ENCODE results near the gene NR6A1. TPM values are rescaled to one million over a fixed set of nuclear protein-coding genes. Genes with fewer than 3 reads are reported as not detected.

Gene NR6A1
- total and polyA plus RNA-seq, 2 experiments from 2014 or later = 0.16 TPM; not detected in 1

- no peaks in the 10 kb centered on the region for H4K20me1 ChIP-seq (ENCODE audit: insufficient read depth)
- DNase-seq = no peak
- H3K9ac ChIP-seq = no peak overlapping the region
- no peaks in the 10 kb centered on the region for H3K36me3 ChIP-seq (ENCODE audit: low read depth)
- 80 to 85% methylated on average over 37 of the region's 40 CpGs for WGBS, 2 experiments (ENCODE audit: low coverage in 1 of 2, low lambda C conversion rate in 2 of 2, missing lambda C conversion rate in 2 of 2)
- H3K9me2 ChIP-seq (ENCODE audit: insufficient read depth) = no peaks in the 10 kb centered on the region
- H3K9me3 ChIP-seq (ENCODE audit: low read depth) = no peaks in the 10 kb centered on the region
- H3K4me1 ChIP-seq (ENCODE audit: insufficient read depth) = no peaks in the 10 kb centered on the region
- no peak for TF ChIP-seq EZH2phosphoT487 (IDR thresholded peaks at IDR 0.05; ENCODE audit: insufficient read depth, low read depth)
- TF ChIP-seq EZH2 (IDR thresholded peaks at IDR 0.05; ENCODE audit: insufficient read depth, poor library complexity, severe bottlenecking) = no peak
- in situ Hi-C loops (cut with MboI) = no loop called here
- H2AFZ ChIP-seq = no peak overlapping the region
- no peak overlapping the region for H3K27ac ChIP-seq
- H3K27me3 ChIP-seq (replicated peaks; ENCODE audit: insufficient read depth) = peaks cover 41% of the 10 kb centered on the region
- no peak overlapping the region for H3K4me2 ChIP-seq (ENCODE audit: unreplicated experiment)
- no peak overlapping the region for H3K4me3 ChIP-seq
- H3F3A ChIP-seq (ENCODE audit: insufficient read depth) = no peaks in the 10 kb centered on the region
- H3K79me2 ChIP-seq (ENCODE audit: insufficient read depth) = no peaks in the 10 kb centered on the region
Measured at GRCh38 chr9:124500028-124500795, 270.9 kb downstream of the NR6A1 start.

DNA sequence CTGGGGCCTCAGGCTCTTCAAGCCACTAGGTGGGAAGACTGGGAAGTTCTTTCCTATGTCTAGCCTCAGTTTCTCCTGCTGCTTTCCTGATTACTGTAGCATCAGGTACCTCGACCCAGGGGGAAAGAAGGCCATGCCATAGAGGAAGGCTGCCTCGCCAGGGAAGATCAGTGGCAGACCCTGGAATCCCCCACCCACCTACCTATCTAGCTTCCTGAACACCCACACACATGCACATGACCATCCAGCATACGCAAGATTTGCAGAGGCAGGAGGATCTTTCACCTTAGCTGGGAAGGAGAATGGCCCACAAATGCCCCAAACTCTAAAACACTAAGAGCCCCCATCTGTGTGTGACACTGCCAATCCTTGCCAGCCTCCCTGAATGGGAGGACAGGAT is 271.9 kb downstream of the NR6A1 start:
- in situ Hi-C loops (cut with MboI) = no loop called here
- H3F3A ChIP-seq (ENCODE audit: insufficient read depth) = no peaks in the 10 kb centered on the region
- no peaks in the 10 kb centered on the region for H3K9me2 ChIP-seq (ENCODE audit: insufficient read depth)
- H3K27me3 ChIP-seq (replicated peaks; ENCODE audit: insufficient read depth) = peaks cover 36% of the 10 kb centered on the region
- H4K20me1 ChIP-seq (ENCODE audit: insufficient read depth) = no peaks in the 10 kb centered on the region
- no peaks in the 10 kb centered on the region for H3K9me3 ChIP-seq (ENCODE audit: low read depth)
- WGBS, 2 experiments (ENCODE audit: low coverage in 1 of 2, low lambda C conversion rate in 2 of 2, missing lambda C conversion rate in 2 of 2) = 35 to 49% methylated on average over 3 of the region's 3 CpGs
- H3K9ac ChIP-seq = no peak overlapping the region
- TF ChIP-seq EZH2phosphoT487 (IDR thresholded peaks at IDR 0.05; ENCODE audit: insufficient read depth, low read depth) (no peak), EZH2 (IDR thresholded peaks at IDR 0.05; ENCODE audit: insufficient read depth, poor library complexity, severe bottlenecking) (no peak)
- DNase-seq = no peak
- H2AFZ ChIP-seq = no peak overlapping the region
- no peaks in the 10 kb centered on the region for H3K36me3 ChIP-seq (ENCODE audit: low read depth)
- no peak overlapping the region for H3K4me3 ChIP-seq
- no peak overlapping the region for H3K4me2 ChIP-seq (ENCODE audit: unreplicated experiment)
- no peak overlapping the region for H3K27ac ChIP-seq
- no peaks in the 10 kb centered on the region for H3K4me1 ChIP-seq (ENCODE audit: insufficient read depth)
- no peaks in the 10 kb centered on the region for H3K79me2 ChIP-seq (ENCODE audit: insufficient read depth)

DNA sequence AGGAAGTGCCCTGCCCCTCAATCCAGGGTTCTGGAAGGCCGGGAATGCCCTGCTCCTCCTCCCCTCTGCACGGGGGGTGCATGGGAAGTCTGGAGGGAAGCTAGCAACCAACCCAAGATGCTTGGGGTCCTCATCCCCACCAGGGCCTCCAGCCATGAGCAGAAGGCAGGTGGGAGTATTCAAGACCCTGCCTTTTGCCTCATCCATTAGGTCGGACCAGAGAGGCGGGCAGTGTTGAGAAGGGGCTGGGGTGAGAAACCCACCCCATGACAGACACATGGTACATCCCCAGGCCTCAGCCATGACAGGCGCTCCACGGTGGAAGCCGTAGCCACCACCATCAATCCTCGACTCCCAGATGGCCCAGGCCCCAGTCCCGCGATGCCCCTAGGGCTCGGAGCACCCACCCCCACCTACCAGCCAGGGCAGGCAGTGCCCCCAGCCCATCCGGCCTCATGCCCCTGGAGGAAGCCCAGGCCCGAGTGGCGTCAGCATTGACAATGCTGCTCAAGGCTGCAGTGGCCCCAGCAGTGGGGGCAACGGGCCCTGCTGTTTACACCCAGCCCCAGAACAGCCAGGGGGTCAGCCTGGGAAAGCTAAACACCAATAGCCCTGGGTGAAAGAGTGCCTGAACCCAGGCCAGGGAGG is 272.5 kb downstream of the NR6A1 start:
- Histone ChIP-seq H3K27ac (no peak overlapping the region), H3K4me3 (no peak overlapping the region), H3F3A (ENCODE audit: insufficient read depth) (no peaks in the 10 kb centered on the region), H3K27me3 (replicated peaks; ENCODE audit: insufficient read depth) (peaks cover 30% of the 10 kb centered on the region), H3K4me2 (ENCODE audit: unreplicated experiment) (no peak overlapping the region), H3K36me3 (ENCODE audit: low read depth) (no peaks in the 10 kb centered on the region), H3K9me3 (ENCODE audit: low read depth) (no peaks in the 10 kb centered on the region), H3K79me2 (ENCODE audit: insufficient read depth) (no peaks in the 10 kb centered on the region), H3K9ac (no peak overlapping the region), H3K9me2 (ENCODE audit: insufficient read depth) (no peaks in the 10 kb centered on the region), H3K4me1 (ENCODE audit: insufficient read depth) (no peaks in the 10 kb centered on the region), H4K20me1 (ENCODE audit: insufficient read depth) (no peaks in the 10 kb centered on the region), H2AFZ (no peak overlapping the region)
- in situ Hi-C loops (cut with MboI) = no loop called here
- TF ChIP-seq EZH2 (IDR thresholded peaks at IDR 0.05; ENCODE audit: insufficient read depth, poor library complexity, severe bottlenecking) (no peak), EZH2phosphoT487 (IDR thresholded peaks at IDR 0.05; ENCODE audit: insufficient read depth, low read depth) (no peak)
- 61 to 67% methylated on average over 14 to 15 of the region's 15 CpGs for WGBS, 2 experiments (ENCODE audit: low coverage in 1 of 2, low lambda C conversion rate in 2 of 2, missing lambda C conversion rate in 2 of 2)
- DNase-seq = no peak

- TF ChIP-seq EZH2 (IDR thresholded peaks at IDR 0.05; ENCODE audit: insufficient read depth, poor library complexity, severe bottlenecking) (no peak), EZH2phosphoT487 (IDR thresholded peaks at IDR 0.05; ENCODE audit: insufficient read depth, low read depth) (no peak)
- Histone ChIP-seq H3K36me3 (ENCODE audit: low read depth) (no peaks in the 10 kb centered on the region), H3K4me2 (ENCODE audit: unreplicated experiment) (no peak overlapping the region), H4K20me1 (ENCODE audit: insufficient read depth) (no peaks in the 10 kb centered on the region), H3K9me3 (ENCODE audit: low read depth) (no peaks in the 10 kb centered on the region), H3K79me2 (ENCODE audit: insufficient read depth) (no peaks in the 10 kb centered on the region), H2AFZ (no peak overlapping the region), H3K4me1 (ENCODE audit: insufficient read depth) (no peaks in the 10 kb centered on the region), H3F3A (ENCODE audit: insufficient read depth) (no peaks in the 10 kb centered on the region), H3K9ac (no peak overlapping the region), H3K4me3 (no peak overlapping the region), H3K27me3 (replicated peaks; ENCODE audit: insufficient read depth) (peaks cover 25% of the 10 kb centered on the region), H3K27ac (no peak overlapping the region), H3K9me2 (ENCODE audit: insufficient read depth) (no peaks in the 10 kb centered on the region)
- in situ Hi-C loops (cut with MboI) = no loop called here
- WGBS, 2 experiments (ENCODE audit: low coverage in 1 of 2, low lambda C conversion rate in 2 of 2, missing lambda C conversion rate in 2 of 2) = 69 to 73% methylated on average over 6 of the region's 6 CpGs
- DNase-seq = no peak
Measured at GRCh38 chr9:124498040-124498439, 273.1 kb downstream of the NR6A1 start.
